Hepatocyte (in vitro differentiated cells): ENCODE data around the gene CITED1. TPM values are rescaled to one million over a fixed set of nuclear protein-coding genes. Genes with fewer than 3 reads are reported as not detected.

Experiments
- DNase-seq: peaks from one replicate; pipeline ENCODE4 v3.0.0-alpha.2; 2016; ENCODE audit warnings: low spot score
- H2AFZ ChIP-seq: fragments of 200-600 bp; sonication (generic); 2 replicates; pipeline ENCODE4 v1.6.0; 2016; ENCODE audit warnings: antibody characterized with exemption, mild to moderate bottlenecking
- H3K27ac ChIP-seq: fragments of 200-600 bp; sonication (generic); 2 replicates; pipeline ENCODE4 v1.5.1; 2016; ENCODE audit warnings: mild to moderate bottlenecking
- H3K27me3 ChIP-seq: fragments of 200-600 bp; sonication (generic); 2 replicates; pipeline ENCODE4 v1.6.1; 2016
- H3K36me3 ChIP-seq: fragments of 200-600 bp; sonication (generic); replicated peaks from 2 replicates; pipeline ENCODE4 v1.5.1; 2016; ENCODE audit warnings: low read depth; ENCODE audit not compliant: insufficient read depth
- H3K4me1 ChIP-seq: fragments of 200-600 bp; sonication (generic); 2 replicates; pipeline ENCODE4 v1.5.1; 2016; ENCODE audit warnings: mild to moderate bottlenecking, moderate library complexity; ENCODE audit not compliant: insufficient read depth
- H3K4me2 ChIP-seq: fragments of 200-600 bp; sonication (generic); 2 replicates; pipeline ENCODE4 v1.6.0; 2016
- H3K4me3 ChIP-seq: fragments of 200-600 bp; sonication (generic); 2 replicates; pipeline ENCODE4 v1.5.1; 2016; ENCODE audit warnings: mild to moderate bottlenecking
- H3K79me2 ChIP-seq: fragments of 200-600 bp; sonication (generic); 2 replicates; pipeline ENCODE4 v1.6.0; 2017; ENCODE audit warnings: mild to moderate bottlenecking
- H3K9me2 ChIP-seq: fragments of 200-600 bp; sonication (generic); replicated peaks from 2 replicates; pipeline ENCODE4 v1.6.0; 2017; ENCODE audit warnings: mild to moderate bottlenecking; ENCODE audit not compliant: insufficient read depth
- H3K9me3 ChIP-seq: fragments of 200-600 bp; sonication (generic); 2 replicates; pipeline ENCODE4 v1.5.1; 2016; ENCODE audit warnings: low read depth, mild to moderate bottlenecking
- H4K20me1 ChIP-seq: fragments of 200-600 bp; sonication (generic); 2 replicates; pipeline ENCODE4 v1.6.0; 2016; ENCODE audit warnings: mild to moderate bottlenecking; ENCODE audit not compliant: insufficient read depth, poor library complexity, severe bottlenecking
- CTCF ChIP-seq: fragments of 200-600 bp; sonication (generic); IDR thresholded peaks from 2 replicates; pipeline ENCODE4 v1.5.1; 2016; ENCODE audit warnings: antibody characterized with exemption, mild to moderate bottlenecking; ENCODE audit not compliant: poor library complexity
- EZH2 ChIP-seq: fragments of 200-600 bp; sonication (generic); IDR thresholded peaks from 2 replicates; pipeline ENCODE4 v1.6.1; 2016; ENCODE audit warnings: antibody characterized with exemption, mild to moderate bottlenecking, borderline replicate concordance
- EZH2phosphoT487 ChIP-seq: fragments of 200-600 bp; sonication (generic); IDR thresholded peaks from one replicate; pipeline ENCODE4 v1.6.1; 2018; ENCODE audit warnings: antibody characterized with exemption, mild to moderate bottlenecking, low read depth, moderate library complexity; ENCODE audit not compliant: unreplicated experiment, severe bottlenecking
- WGBS: methylation state at CpG from one replicate; pipeline ENCODE4 v1.1.6; 2016; ENCODE audit warnings: low lambda C conversion rate; ENCODE audit errors: missing lambda C conversion rate; 5-methylcytosine and 5-hydroxymethylcytosine counted together
- polyA plus RNA-seq: library from polyadenylated mRNA; unstranded; fragments of >200 nt; fragmentation: Nextera tagmentation; extraction: Ambion mirVana; gene quantifications from 2 replicates; pipeline ENCODE4 v1.2.1, GENCODE V29; 2016
- total RNA-seq: library from RNA; depleted of rRNA; stranded (reverse); fragments of >200 nt; gene quantifications from 2 replicates; pipeline ENCODE4 v1.2.3, GENCODE V29; 2014

The CITED1 gene
- total and polyA plus RNA-seq, 2 experiments from 2014 or later: 2.9 TPM; not detected in 1

GRCh38 chrX:72346302-72346949, 40.7 kb upstream of the CITED1 start:
- no peak overlapping the region for H3K4me2 ChIP-seq
- no peak overlapping the region for H3K4me3 ChIP-seq
- H3K27ac ChIP-seq: no peak overlapping the region
- H3K36me3 ChIP-seq: no peaks in the 10 kb centered on the region
- H3K9me3 ChIP-seq: no peaks in the 10 kb centered on the region
- no peaks in the 10 kb centered on the region for H4K20me1 ChIP-seq
- DNase-seq: no peak
- no peaks in the 10 kb centered on the region for H3K27me3 ChIP-seq
- whole genome bisulfite sequencing: 74% methylated on average over 6 of the region's 6 CpGs
- no peaks in the 10 kb centered on the region for H3K79me2 ChIP-seq
- TF ChIP-seq EZH2phosphoT487 (no peak), EZH2 (no peak), CTCF (no peak)
- H2AFZ ChIP-seq: no peak overlapping the region
- no peaks in the 10 kb centered on the region for H3K4me1 ChIP-seq
- no peaks in the 10 kb centered on the region for H3K9me2 ChIP-seq

GRCh38 chrX:72340626-72341025, 34.9 kb upstream of the CITED1 start:
- TF ChIP-seq CTCF: no peak
- no peak for TF ChIP-seq EZH2
- TF ChIP-seq EZH2phosphoT487: no peak
- H4K20me1 ChIP-seq: no peaks in the 10 kb centered on the region
- H3K27ac ChIP-seq: no peak overlapping the region
- 80% methylated on average over 2 of the region's 2 CpGs for WGBS
- H3K4me2 ChIP-seq: no peak overlapping the region
- no peaks in the 10 kb centered on the region for H3K27me3 ChIP-seq
- DNase-seq: no peak
- H3K9me3 ChIP-seq: no peaks in the 10 kb centered on the region
- no peaks in the 10 kb centered on the region for H3K79me2 ChIP-seq
- no peaks in the 10 kb centered on the region for H3K4me1 ChIP-seq
- no peak overlapping the region for H3K4me3 ChIP-seq
- no peaks in the 10 kb centered on the region for H3K9me2 ChIP-seq
- H2AFZ ChIP-seq: no peak overlapping the region
- no peaks in the 10 kb centered on the region for H3K36me3 ChIP-seq

GRCh38 chrX:72340041-72340440, 34.3 kb upstream of the CITED1 start:
- TF ChIP-seq CTCF (no peak), EZH2 (no peak), EZH2phosphoT487 (no peak)
- no peak for DNase-seq
- Histone ChIP-seq H4K20me1 (no peaks in the 10 kb centered on the region), H3K4me2 (no peak overlapping the region), H3K4me1 (no peaks in the 10 kb centered on the region), H3K36me3 (no peaks in the 10 kb centered on the region), H3K9me3 (no peaks in the 10 kb centered on the region), H3K79me2 (no peaks in the 10 kb centered on the region), H3K9me2 (no peaks in the 10 kb centered on the region), H3K27ac (no peak overlapping the region), H2AFZ (no peak overlapping the region), H3K4me3 (no peak overlapping the region), H3K27me3 (no peaks in the 10 kb centered on the region)
- WGBS: 75% methylated on average over 7 of the region's 7 CpGs

- no peaks in the 10 kb centered on the region for H3K79me2 ChIP-seq
- WGBS: 70% methylated on average over 3 of the region's 3 CpGs
- no peak overlapping the region for H3K27ac ChIP-seq
- no peaks in the 10 kb centered on the region for H3K9me3 ChIP-seq
- H4K20me1 ChIP-seq: no peaks in the 10 kb centered on the region
- no peak for TF ChIP-seq EZH2
- TF ChIP-seq EZH2phosphoT487: no peak
- TF ChIP-seq CTCF: no peak
- no peaks in the 10 kb centered on the region for H3K9me2 ChIP-seq
- H3K36me3 ChIP-seq: no peaks in the 10 kb centered on the region
- H3K4me2 ChIP-seq: no peak overlapping the region
- H3K4me3 ChIP-seq: no peak overlapping the region
- H3K27me3 ChIP-seq: no peaks in the 10 kb centered on the region
- no peak overlapping the region for H2AFZ ChIP-seq
- no peaks in the 10 kb centered on the region for H3K4me1 ChIP-seq
- DNase-seq: no peak
Measured at GRCh38 chrX:72330131-72330530, 24.4 kb upstream of the CITED1 start.
